GM12874 (cell line): ENCODE measurements around the gene USP6NL.

ENCODE experiments used
- TF ChIP-seq, protein P1 (sequence below): IDR thresholded peaks from 2 replicates; pipeline ENCODE4 v1.5.1; 2011; ENCODE audit warnings: low read depth, mild to moderate bottlenecking, control low read depth, low read length, moderate library complexity; ENCODE audit not compliant: insufficient read depth

Gene USP6NL

GRCh38 chr10:11473128-11473760 lies 138.2 kb downstream of the USP6NL start:
- TF ChIP-seq, protein P1, sequence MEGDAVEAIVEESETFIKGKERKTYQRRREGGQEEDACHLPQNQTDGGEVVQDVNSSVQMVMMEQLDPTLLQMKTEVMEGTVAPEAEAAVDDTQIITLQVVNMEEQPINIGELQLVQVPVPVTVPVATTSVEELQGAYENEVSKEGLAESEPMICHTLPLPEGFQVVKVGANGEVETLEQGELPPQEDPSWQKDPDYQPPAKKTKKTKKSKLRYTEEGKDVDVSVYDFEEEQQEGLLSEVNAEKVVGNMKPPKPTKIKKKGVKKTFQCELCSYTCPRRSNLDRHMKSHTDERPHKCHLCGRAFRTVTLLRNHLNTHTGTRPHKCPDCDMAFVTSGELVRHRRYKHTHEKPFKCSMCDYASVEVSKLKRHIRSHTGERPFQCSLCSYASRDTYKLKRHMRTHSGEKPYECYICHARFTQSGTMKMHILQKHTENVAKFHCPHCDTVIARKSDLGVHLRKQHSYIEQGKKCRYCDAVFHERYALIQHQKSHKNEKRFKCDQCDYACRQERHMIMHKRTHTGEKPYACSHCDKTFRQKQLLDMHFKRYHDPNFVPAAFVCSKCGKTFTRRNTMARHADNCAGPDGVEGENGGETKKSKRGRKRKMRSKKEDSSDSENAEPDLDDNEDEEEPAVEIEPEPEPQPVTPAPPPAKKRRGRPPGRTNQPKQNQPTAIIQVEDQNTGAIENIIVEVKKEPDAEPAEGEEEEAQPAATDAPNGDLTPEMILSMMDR: no peak

DNA sequence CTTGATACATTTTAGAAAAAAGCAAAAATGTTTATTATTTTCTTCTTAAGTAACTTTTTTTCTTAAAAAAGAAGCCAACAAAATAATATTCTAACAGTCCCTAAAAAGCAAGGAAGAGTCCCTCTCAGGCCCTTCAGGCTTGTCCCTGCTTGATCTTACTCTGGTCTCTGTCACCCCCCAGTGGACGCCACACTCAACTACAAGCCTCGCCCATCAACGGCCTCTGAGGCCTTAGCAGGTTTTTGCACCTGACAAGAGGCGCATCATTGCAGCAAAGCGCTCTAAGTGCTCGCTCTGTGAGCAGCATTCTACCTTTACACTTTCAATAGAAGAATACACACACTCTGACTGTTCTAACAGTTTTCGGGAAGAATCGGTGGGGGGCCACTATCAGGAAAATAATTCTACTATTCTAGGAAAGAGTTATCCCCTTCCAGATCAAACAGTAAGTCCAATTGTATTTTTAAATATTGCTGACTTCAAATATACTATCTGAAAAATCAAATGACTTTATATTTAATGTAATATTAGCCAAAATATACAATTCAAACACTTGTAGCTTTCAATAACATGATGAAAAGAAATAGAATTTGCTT lies 139.2 kb downstream of the USP6NL start:
- TF ChIP-seq, protein P1: peak; percentile 80

DNA sequence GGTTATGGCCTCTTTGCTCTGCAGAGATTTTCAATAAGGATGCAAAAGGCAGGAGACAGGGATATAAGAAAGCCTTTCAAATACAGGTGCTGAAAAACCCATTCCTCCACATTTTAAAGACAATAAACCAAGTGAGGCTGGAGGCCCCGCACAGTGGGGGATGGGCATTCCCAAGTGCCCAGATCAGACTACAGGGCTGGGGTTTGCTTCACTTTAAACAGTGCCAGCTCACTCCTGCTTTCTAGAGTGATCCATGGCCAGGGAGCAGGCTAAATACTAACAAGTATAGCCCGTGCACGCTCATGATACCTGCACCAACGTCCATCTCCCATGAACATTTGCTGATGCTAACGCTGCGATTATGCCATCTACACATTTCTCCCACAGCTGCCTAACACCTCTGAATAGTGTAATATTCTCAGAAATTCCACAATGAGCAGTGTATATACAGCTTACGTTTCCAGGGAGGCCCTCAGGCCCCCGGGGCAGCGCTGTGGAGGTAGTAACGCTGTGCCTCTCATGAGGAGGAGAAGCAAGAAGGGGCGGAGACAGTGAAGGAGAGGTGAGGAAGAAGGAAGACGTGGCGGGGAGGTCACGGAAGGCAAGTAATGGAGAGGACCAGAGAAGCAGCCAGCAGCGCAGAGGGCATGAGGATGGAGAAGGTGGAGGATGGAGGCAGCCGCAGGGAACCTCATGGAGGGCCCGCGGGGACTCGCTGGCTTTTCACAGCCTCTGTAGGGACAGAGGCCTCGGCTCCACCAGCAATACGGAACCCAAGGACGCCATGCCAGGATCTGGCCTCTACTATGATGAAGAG lies 141.7 kb downstream of the USP6NL start:
- TF ChIP-seq, protein P1: no peak

GRCh38 chr10:11468126-11468742 lies 143.2 kb downstream of the USP6NL start:
- TF ChIP-seq, protein P1: no peak

- TF ChIP-seq, protein P1: no peak
Measured at GRCh38 chr10:11465406-11465805, 146.0 kb downstream of the USP6NL start.

DNA sequence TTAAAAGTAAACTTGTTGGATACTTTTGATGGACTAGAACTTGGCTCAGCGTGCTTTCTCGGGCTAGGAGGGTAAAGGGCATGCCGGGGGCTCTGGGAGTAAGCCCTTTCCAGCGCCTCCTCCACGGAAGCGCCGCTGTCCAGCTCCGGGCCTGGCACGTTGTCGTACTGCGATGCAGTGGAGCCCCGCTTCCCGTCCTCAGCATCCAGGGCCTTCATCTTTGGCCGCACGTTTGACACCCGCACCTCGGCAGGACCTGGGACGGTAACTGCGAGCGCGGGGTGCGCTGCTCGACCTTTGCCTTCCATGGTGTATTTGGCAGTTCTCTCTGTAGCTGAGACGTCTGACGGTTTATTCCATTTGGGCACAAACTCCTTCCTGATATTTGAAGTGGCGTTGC lies 148.3 kb downstream of the USP6NL start:
- TF ChIP-seq, protein P1: no peak

DNA sequence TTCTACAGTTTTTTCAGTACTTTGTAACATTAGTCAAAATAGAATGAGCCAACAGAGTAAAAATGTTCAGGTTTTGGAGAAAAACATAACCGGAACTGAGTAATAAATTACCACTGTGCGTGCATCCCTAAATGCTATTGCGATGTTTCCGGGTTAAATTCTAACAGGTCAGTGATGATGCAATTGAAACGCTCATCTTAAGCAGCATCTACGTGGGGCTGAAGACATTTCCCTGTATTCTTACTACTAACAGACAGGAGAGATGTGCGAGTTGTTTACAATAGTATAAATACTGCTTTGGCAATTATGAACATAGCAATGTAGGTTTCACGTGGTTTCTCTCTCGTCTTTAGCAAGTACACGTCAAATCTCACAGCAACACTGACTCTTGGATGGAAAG lies 149.4 kb downstream of the USP6NL start:
- TF ChIP-seq, protein P1: no peak
